Liver (tissue), 9 donors: Measurements from ENCODE around the gene USP43. TPM values are rescaled to one million over a fixed set of nuclear protein-coding genes. Genes with fewer than 3 reads are reported as not detected.

Source experiments
- DNase-seq: peaks from one replicate; pipeline ENCODE4 v3.0.0-alpha.2; 2017; ENCODE audit warnings: low spot score
- H3K27ac ChIP-seq, 2 donors: one replicate each; pipeline ENCODE4 v1.7.0; 2013; ENCODE audit warnings: inconsistent platforms in 2 of 2, low read length in 2 of 2, control low read depth in 1 of 2, low read depth in 1 of 2, mild to moderate bottlenecking in 1 of 2
- H3K27me3 ChIP-seq, 4 donors: one replicate each; pipeline versions ENCODE4 v1.6.1 to v1.7.0; 2013; ENCODE audit warnings: low read length in 3 of 4, inconsistent platforms in 1 of 4, mild to moderate bottlenecking in 1 of 4, moderate library complexity in 1 of 4; ENCODE audit not compliant: control insufficient read depth in 4 of 4, insufficient read depth in 4 of 4
- H3K36me3 ChIP-seq, 4 donors: one replicate each; pipeline versions ENCODE4 v1.6.1 to v1.7.0; 2013; ENCODE audit warnings: low read length in 3 of 4, mild to moderate bottlenecking in 3 of 4, low read depth in 1 of 4, moderate library complexity in 1 of 4; ENCODE audit not compliant: control insufficient read depth in 4 of 4, insufficient read depth in 3 of 4
- H3K4me1 ChIP-seq, 4 donors: one replicate each; pipeline versions ENCODE4 v1.6.1 to v1.7.0; 2013; ENCODE audit warnings: low read length in 3 of 4, mild to moderate bottlenecking in 3 of 4, moderate library complexity in 1 of 4; ENCODE audit not compliant: control insufficient read depth in 4 of 4, insufficient read depth in 4 of 4
- H3K4me3 ChIP-seq, 3 donors: one replicate each; pipeline versions ENCODE4 v1.6.1 to v1.7.0; 2013; ENCODE audit warnings: low read length in 3 of 3, control low read depth in 1 of 3, low read depth in 1 of 3, mild to moderate bottlenecking in 1 of 3
- H3K9ac ChIP-seq, 2 donors: one replicate each; pipeline ENCODE4 v1.7.0; 2013; ENCODE audit warnings: low read length in 2 of 2, mild to moderate bottlenecking in 2 of 2, moderate library complexity in 2 of 2, control low read depth in 1 of 2, low read depth in 1 of 2
- H3K9me3 ChIP-seq, 4 donors: one replicate each; pipeline versions ENCODE4 v1.6.1 to v1.7.0; 2013; ENCODE audit warnings: low read length in 3 of 4; ENCODE audit not compliant: control insufficient read depth in 4 of 4
- CTCF ChIP-seq: fragments of 150-350 bp; IDR thresholded peaks from 2 replicates; pipeline ENCODE4 v1.5.1; 2017; ENCODE audit warnings: improper control_type of control experiment, low read depth, low read length; ENCODE audit not compliant: missing input control
- EGR1 ChIP-seq, 2 donors: IDR thresholded peaks; 2 replicates each; pipeline ENCODE4 v1.6.1; 2016 to 2018; ENCODE audit warnings: antibody characterized with exemption in 2 of 2, low read depth in 2 of 2
- FOXA1 ChIP-seq: IDR thresholded peaks from 2 replicates; pipeline ENCODE4 v1.6.1; 2016; ENCODE audit warnings: antibody characterized with exemption
- FOXA2 ChIP-seq: IDR thresholded peaks from 2 replicates; pipeline ENCODE4 v1.6.1; 2016; ENCODE audit warnings: antibody characterized with exemption
- GABPA ChIP-seq, 2 donors: IDR thresholded peaks in 1 of 2; conservative IDR thresholded peaks in 1 of 2; 2 replicates each; pipeline ENCODE4 v1.6.1; 2016; ENCODE audit warnings: antibody characterized with exemption in 2 of 2, mild to moderate bottlenecking in 1 of 2, moderate library complexity in 1 of 2
- HNF4A ChIP-seq, 2 donors: conservative IDR thresholded peaks; 2 replicates each; pipeline ENCODE4 v1.6.1; 2016; ENCODE audit warnings: antibody characterized with exemption in 2 of 2, mild to moderate bottlenecking in 2 of 2
- MAX ChIP-seq: IDR thresholded peaks from 2 replicates; pipeline ENCODE4 v1.6.1; 2016; ENCODE audit warnings: antibody characterized with exemption
- RXRA ChIP-seq, 2 donors: IDR thresholded peaks; 2 replicates each; pipeline ENCODE4 v1.6.1; 2017 to 2018; ENCODE audit warnings: antibody characterized with exemption in 2 of 2, mild to moderate bottlenecking in 1 of 2
- SP1 ChIP-seq: IDR thresholded peaks from 2 replicates; pipeline ENCODE4 v1.6.1; 2018; ENCODE audit warnings: antibody characterized with exemption, mild to moderate bottlenecking
- TAF1 ChIP-seq: conservative IDR thresholded peaks from 2 replicates; pipeline ENCODE4 v1.6.1; 2016; ENCODE audit warnings: antibody characterized with exemption, mild to moderate bottlenecking
- YY1 ChIP-seq: IDR thresholded peaks from 2 replicates; pipeline ENCODE4 v1.6.1; 2016; ENCODE audit warnings: antibody characterized with exemption, mild to moderate bottlenecking
- ZBTB33 ChIP-seq: IDR thresholded peaks from 2 replicates; pipeline ENCODE4 v1.6.1; 2016; ENCODE audit warnings: antibody characterized with exemption
- WGBS: extraction: QIAGEN DNeasy Blood & Tissue Kit; methylation state at CpG from one replicate; pipeline ENCODE4 v1.1.7; 2013; 5-methylcytosine and 5-hydroxymethylcytosine counted together
- polyA plus RNA-seq, 2 donors: library from polyadenylated mRNA; stranded (reverse) in 1 of 2; unstranded in 1 of 2; fragments of 200-250 nt in 1 of 2; fragments of >200 nt in 1 of 2; fragmentation: Nextera tagmentation in 1 of 2; extraction: Ambion mirVana in 1 of 2; gene quantifications; one replicate each; pipeline versions ENCODE4 v1.2.1 to v1.2.3, GENCODE V29; 2013 to 2015
- total RNA-seq, 2 donors: library from RNA; depleted of rRNA; stranded (reverse); fragments of >200 nt; gene quantifications; one replicate each; pipeline ENCODE4 v1.2.3, GENCODE V29; 2014
- donor health status: healthy.
- donor health status: healthy.
- donor health status: healthy.
- donor health status: healthy.
- donor health status: healthy.

The USP43 gene
- total and polyA plus RNA-seq, 4 donors, result 0.42 to 7.4 (median 0.94) TPM

GRCh38 chr17:9666461-9667050, 21.2 kb downstream of the USP43 start (continued):
- TF ChIP-seq CTCF, result no peak
- no peak for TF ChIP-seq HNF4A (conservative IDR thresholded peaks at IDR 0.05)
- TF ChIP-seq YY1, result no peak

GRCh38 chr17:9668517-9668916, 23.2 kb downstream of the USP43 start:
- H3K9ac ChIP-seq, result no peak overlapping the region
- no peaks in the 10 kb centered on the region for H3K9me3 ChIP-seq
- peaks cover 0 to 2% (median 0%) of the 10 kb centered on the region in 4 donors for H3K27me3 ChIP-seq
- no peaks in the 10 kb centered on the region for H3K4me1 ChIP-seq
- WGBS, result 76% methylated on average over 6 of the region's 6 CpGs
- H3K36me3 ChIP-seq, result no peaks in the 10 kb centered on the region
- DNase-seq, result no peak
- no peak overlapping the region for H3K4me3 ChIP-seq
- no peak overlapping the region for H3K27ac ChIP-seq
- no peak for TF ChIP-seq GABPA (IDR thresholded peaks at IDR 0.05 in 1 of 2, conservative IDR thresholded peaks at IDR 0.05 in 1 of 2)
- TF ChIP-seq EGR1 (IDR thresholded peaks at IDR 0.05; ENCODE audit: low read depth in 2 of 2), result no peak

DNA sequence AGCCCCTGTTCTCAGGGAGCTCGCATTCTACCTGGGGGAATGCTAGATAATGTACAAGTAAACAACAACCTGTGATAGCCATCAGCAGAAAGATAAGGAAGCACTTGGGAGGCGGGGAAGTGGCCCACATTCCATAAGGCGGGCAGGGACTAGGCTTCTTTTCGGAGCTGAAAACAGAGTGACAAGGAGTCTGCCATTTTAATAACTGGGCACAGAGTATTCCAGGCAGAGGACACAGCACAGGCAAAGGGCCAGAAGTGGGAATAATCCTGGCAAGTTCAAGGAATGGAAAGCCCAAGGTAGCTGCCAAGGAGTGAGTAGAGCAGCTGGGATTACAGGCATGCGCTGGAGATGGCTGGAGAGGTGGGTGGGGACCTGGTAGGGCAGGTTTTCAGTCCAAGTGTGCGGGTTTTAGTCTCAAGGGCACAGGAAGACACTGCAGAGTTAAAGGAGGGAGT, 24.3 kb downstream of the USP43 start:
- Histone ChIP-seq H3K4me3 (no peak overlapping the region), H3K27ac (no peak overlapping the region), H3K27me3 (peaks cover 0 to 2% (median 0%) of the 10 kb centered on the region in 4 donors), H3K9me3 (no peaks in the 10 kb centered on the region), H3K4me1 (no peaks in the 10 kb centered on the region), H3K36me3 (no peaks in the 10 kb centered on the region), H3K9ac (no peak overlapping the region)
- TF ChIP-seq FOXA2 (no peak), HNF4A (conservative IDR thresholded peaks at IDR 0.05) (no peak), YY1 (no peak), SP1 (no peak), TAF1 (no peak), EGR1 (IDR thresholded peaks at IDR 0.05; ENCODE audit: low read depth in 2 of 2) (no peak), CTCF (no peak), RXRA (IDR thresholded peaks at IDR 0.05) (no peak)
- DNase-seq, result no peak
- 82% methylated on average over 6 of the region's 6 CpGs for WGBS

- Histone ChIP-seq H3K9me3 (no peaks in the 10 kb centered on the region), H3K9ac (no peak overlapping the region), H3K27me3 (peaks cover 0 to 2% (median 0%) of the 10 kb centered on the region in 4 donors), H3K4me3 (no peak overlapping the region), H3K27ac (no peak overlapping the region), H3K36me3 (no peaks in the 10 kb centered on the region), H3K4me1 (no peaks in the 10 kb centered on the region)
- WGBS, result 86% methylated on average over 8 of the region's 8 CpGs
- TF ChIP-seq ZBTB33, result no peak
- TF ChIP-seq TAF1, result no peak
- TF ChIP-seq FOXA1, result no peak
- TF ChIP-seq MAX, result no peak
- TF ChIP-seq EGR1 (IDR thresholded peaks at IDR 0.05; ENCODE audit: low read depth in 2 of 2), result no peak
- no peak for TF ChIP-seq HNF4A (conservative IDR thresholded peaks at IDR 0.05)
- no peak for DNase-seq
Observed at GRCh38 chr17:9670596-9670995, 25.3 kb downstream of the USP43 start.
